Osteoblast (primary cell): Measurements from ENCODE around the gene PLCB2. TPM values are rescaled to one million over a fixed set of nuclear protein-coding genes. Genes with fewer than 3 reads are reported as not detected.

Experiments used
- DNase-seq: peaks from one replicate; pipeline ENCODE4 v3.0.0; 2011; ENCODE audit warnings: low spot score, mixed read lengths; ENCODE audit not compliant: insufficient read length; ENCODE audit errors: missing footprints
- H2AFZ ChIP-seq: 2 replicates; pipeline ENCODE4 v1.6.0; 2011; ENCODE audit warnings: mild to moderate bottlenecking, low read length
- H3K27ac ChIP-seq: 2 replicates; pipeline ENCODE4 v1.5.1; 2011; ENCODE audit warnings: mild to moderate bottlenecking, low read depth, low read length, moderate library complexity
- H3K27me3 ChIP-seq: 2 replicates; pipeline ENCODE4 v1.6.0; 2012; ENCODE audit warnings: mild to moderate bottlenecking, control low read depth, inconsistent platforms, low read length, moderate library complexity; ENCODE audit not compliant: insufficient read depth
- H3K36me3 ChIP-seq: 2 replicates; pipeline ENCODE4 v1.5.1; 2011; ENCODE audit warnings: mild to moderate bottlenecking, low read length, control low read depth, moderate library complexity; ENCODE audit not compliant: insufficient read depth
- H3K4me1 ChIP-seq: 2 replicates; pipeline ENCODE4 v1.5.1; 2011; ENCODE audit warnings: mild to moderate bottlenecking, low read length, control low read depth, moderate library complexity; ENCODE audit not compliant: insufficient read depth
- H3K4me2 ChIP-seq: 2 replicates; pipeline ENCODE4 v1.6.0; 2011; ENCODE audit warnings: mild to moderate bottlenecking, low read length; ENCODE audit not compliant: insufficient read depth
- H3K4me3 ChIP-seq: fragments of 200-600 bp; sonication (generic); 3 replicates; pipeline ENCODE4 v1.5.1; 2012; ENCODE audit warnings: mild to moderate bottlenecking, low read length, inconsistent platforms; ENCODE audit not compliant: insufficient read depth
- H3K79me2 ChIP-seq: 2 replicates; pipeline ENCODE4 v1.6.0; 2012; ENCODE audit warnings: mild to moderate bottlenecking, low read length, control low read depth, inconsistent platforms; ENCODE audit not compliant: insufficient read depth
- H3K9me3 ChIP-seq: 2 replicates; pipeline ENCODE4 v1.5.1; 2011; ENCODE audit warnings: low read depth, low read length, control low read depth
- H4K20me1 ChIP-seq: 2 replicates; pipeline ENCODE4 v1.6.0; 2012; ENCODE audit warnings: mild to moderate bottlenecking, low read length, control low read depth; ENCODE audit not compliant: insufficient read depth
- CTCF ChIP-seq: IDR thresholded peaks from 2 replicates; pipeline ENCODE4 v1.5.1; 2011; ENCODE audit warnings: mild to moderate bottlenecking, low read depth, low read length, moderate library complexity; ENCODE audit errors: extremely low read depth
- total RNA-seq: library from RNA; depleted of rRNA; stranded (reverse); fragments of >200 nt; gene quantifications from 2 replicates; pipeline ENCODE4 v1.2.3, GENCODE V29; 2012

PLCB2 gene
- total RNA-seq, 1 donor, result under 0.01 TPM

DNA sequence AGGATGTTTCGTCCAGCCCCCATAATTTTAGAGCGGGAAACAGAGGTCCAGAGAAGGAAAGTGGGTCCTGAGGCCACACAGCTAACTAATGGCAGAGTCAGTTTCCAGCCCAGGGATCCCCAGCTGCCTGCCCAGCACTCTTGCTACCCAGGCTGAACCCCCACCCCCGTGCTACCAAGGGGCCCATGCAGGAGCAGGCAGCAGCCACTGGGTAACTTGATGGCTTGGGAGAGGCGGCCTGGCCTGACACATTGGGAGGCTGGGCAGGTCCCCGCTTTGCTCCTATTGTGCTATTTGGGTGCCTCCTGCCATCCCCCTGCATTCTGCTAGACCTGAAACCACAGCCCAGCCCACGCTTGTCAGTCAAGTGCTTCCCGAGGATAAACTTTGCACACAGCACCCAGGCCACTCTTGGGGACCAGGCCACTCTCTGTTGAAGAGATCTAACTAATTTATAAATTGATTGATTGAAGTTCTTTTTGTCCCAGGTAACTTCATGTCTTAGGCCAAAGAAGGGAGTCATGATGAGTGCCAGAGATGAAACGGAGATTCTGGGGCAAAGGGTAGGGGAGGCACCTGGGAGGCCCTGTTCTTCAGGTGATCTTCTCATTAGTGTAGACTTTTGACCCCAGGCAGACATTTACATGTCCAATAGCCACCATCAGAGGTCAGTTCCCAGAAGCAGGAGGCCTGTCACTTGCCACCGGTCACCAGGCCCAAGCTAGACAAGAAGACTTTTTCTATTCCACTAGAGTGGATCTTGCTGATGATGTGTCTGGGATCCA is 61.9 kb downstream of the PLCB2 start:
- no peak overlapping the region for H3K4me3 ChIP-seq
- H3K9me3 ChIP-seq, result no peaks in the 10 kb centered on the region
- H4K20me1 ChIP-seq, result no peaks in the 10 kb centered on the region
- peaks cover 11% of the 10 kb centered on the region for H3K27me3 ChIP-seq
- no peak overlapping the region for H3K27ac ChIP-seq
- H3K79me2 ChIP-seq, result no peaks in the 10 kb centered on the region
- no peak for TF ChIP-seq CTCF
- H3K4me2 ChIP-seq, result no peak overlapping the region
- DNase-seq, result peak; percentile 53
- H3K4me1 ChIP-seq, result peaks cover 4% of the 10 kb centered on the region
- H2AFZ ChIP-seq, result no peak overlapping the region
- H3K36me3 ChIP-seq, result no peaks in the 10 kb centered on the region

DNA sequence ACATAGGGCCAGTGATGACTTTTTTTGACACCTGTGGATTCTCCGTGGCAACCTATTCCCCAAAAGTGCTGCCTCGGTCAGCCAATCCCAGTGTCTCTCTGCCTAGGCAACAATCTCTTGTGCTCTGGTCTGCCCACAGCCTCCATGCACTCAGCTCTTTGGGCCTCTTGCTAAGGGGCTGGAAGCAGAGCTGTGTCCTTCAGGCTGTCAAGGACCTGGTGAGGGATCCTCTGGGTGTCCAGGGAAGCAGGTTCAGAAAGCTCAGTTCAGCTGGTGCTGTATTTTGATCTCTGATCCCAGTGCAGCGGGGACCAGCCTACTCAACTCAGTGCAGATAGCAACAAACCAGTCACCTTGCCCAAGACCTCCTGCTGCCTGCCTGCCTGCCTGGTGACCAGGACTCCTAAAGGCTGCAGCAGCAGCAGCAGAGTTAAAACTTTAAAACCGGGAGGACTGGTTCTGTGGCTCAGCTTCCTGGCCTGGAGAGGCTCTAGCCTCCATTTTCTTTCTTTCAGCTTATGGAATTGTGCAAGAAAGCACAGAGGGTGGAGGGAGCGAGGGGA is 62.7 kb downstream of the PLCB2 start:
- peak; percentile 69 for DNase-seq
- peaks cover 4% of the 10 kb centered on the region for H3K4me1 ChIP-seq
- H3K27ac ChIP-seq, result no peak overlapping the region
- TF ChIP-seq CTCF, result no peak
- H3K4me2 ChIP-seq, result no peak overlapping the region
- peaks cover 11% of the 10 kb centered on the region for H3K27me3 ChIP-seq
- no peaks in the 10 kb centered on the region for H3K36me3 ChIP-seq
- no peak overlapping the region for H2AFZ ChIP-seq
- H3K9me3 ChIP-seq, result no peaks in the 10 kb centered on the region
- no peaks in the 10 kb centered on the region for H3K79me2 ChIP-seq
- H3K4me3 ChIP-seq, result no peak overlapping the region
- H4K20me1 ChIP-seq, result no peaks in the 10 kb centered on the region

DNA sequence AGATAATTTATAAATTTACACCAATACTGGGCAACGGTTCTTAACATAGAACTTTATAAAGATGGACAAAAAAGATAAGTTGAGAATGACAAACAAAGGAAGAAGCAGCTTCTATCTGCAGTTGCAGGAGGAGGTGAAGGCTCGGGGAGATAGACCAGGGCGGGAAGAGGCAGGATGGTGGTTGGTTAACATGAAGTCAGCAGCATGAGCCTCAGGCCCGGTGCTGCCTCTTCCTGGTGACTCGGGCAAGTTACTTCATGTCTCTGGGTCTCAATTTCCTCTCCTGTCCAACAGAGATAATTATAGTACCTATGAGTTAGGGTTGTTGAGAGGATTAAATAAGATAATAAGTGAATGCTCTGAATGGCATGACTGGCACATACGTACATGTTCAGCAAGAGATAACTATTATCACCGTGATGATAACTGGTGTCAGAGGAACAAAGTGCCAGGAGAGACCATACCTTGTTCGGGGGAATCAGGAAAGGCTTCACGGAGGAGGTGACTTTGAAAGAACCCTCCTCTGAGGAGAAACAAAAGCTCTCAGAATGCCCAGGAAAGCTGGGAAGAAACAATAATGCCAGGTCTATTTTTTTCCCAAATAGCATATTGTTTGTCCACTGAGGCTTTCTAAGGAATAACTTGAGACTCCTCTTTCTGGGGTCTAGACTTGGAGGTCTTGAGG is 64.5 kb downstream of the PLCB2 start:
- peak; percentile 66 for DNase-seq
- no peaks in the 10 kb centered on the region for H3K9me3 ChIP-seq
- no peak overlapping the region for H3K4me3 ChIP-seq
- H3K27me3 ChIP-seq, result peaks cover 5% of the 10 kb centered on the region
- H3K79me2 ChIP-seq, result no peaks in the 10 kb centered on the region
- H3K4me2 ChIP-seq, result no peak overlapping the region
- peaks cover 8% of the 10 kb centered on the region for H3K4me1 ChIP-seq
- no peak overlapping the region for H2AFZ ChIP-seq
- no peak for TF ChIP-seq CTCF
- H3K36me3 ChIP-seq, result no peaks in the 10 kb centered on the region
- no peak overlapping the region for H3K27ac ChIP-seq
- H4K20me1 ChIP-seq, result peaks cover 2% of the 10 kb centered on the region

- H3K79me2 ChIP-seq, result no peaks in the 10 kb centered on the region
Observed at GRCh38 chr15:40242601-40243000, 65.1 kb downstream of the PLCB2 start.

More at GRCh38 chr15:40242601-40243000, 65.1 kb downstream of the PLCB2 start:
- Histone ChIP-seq H3K4me2 (no peak overlapping the region), H4K20me1 (peaks cover 2% of the 10 kb centered on the region), H2AFZ (no peak overlapping the region), H3K27me3 (peaks cover 6% of the 10 kb centered on the region), H3K9me3 (no peaks in the 10 kb centered on the region), H3K36me3 (no peaks in the 10 kb centered on the region), H3K4me1 (peaks cover 8% of the 10 kb centered on the region), H3K4me3 (no peak overlapping the region), H3K27ac (no peak overlapping the region)
- TF ChIP-seq CTCF, result no peak
- DNase-seq, result peak; percentile 64
